Progenitor cell of endocrine pancreas (in vitro differentiated cells): ENCODE data around the gene B3GNT5. TPM values are rescaled to one million over a fixed set of nuclear protein-coding genes. Genes with fewer than 3 reads are reported as not detected.
"Not testable (repeated sequence)": the region's sequence is repeated elsewhere in the genome, so short reads cannot be mapped to it uniquely, and the experiment has no call there.

Experiments
- DNase-seq: peaks from one replicate; pipeline ENCODE4 v3.0.0; 2021; ENCODE audit warnings: low spot score; ENCODE audit not compliant: unreplicated experiment
- H3K27ac Mint-ChIP-seq: 2 replicates; pipeline ENCODE4 v1.8.0; 2021; ENCODE audit warnings: mild to moderate bottlenecking, moderate library complexity, mixed read lengths
- H3K27me3 Mint-ChIP-seq: 2 replicates; pipeline ENCODE4 v1.8.0; 2021; ENCODE audit warnings: mixed read lengths
- H3K36me3 Mint-ChIP-seq: 2 replicates; pipeline ENCODE4 v1.8.0; 2022; ENCODE audit warnings: mixed read lengths; ENCODE audit not compliant: insufficient read depth
- H3K4me1 Mint-ChIP-seq: 2 replicates; pipeline ENCODE4 v1.8.0; 2021; ENCODE audit warnings: low read depth, mixed read lengths
- H3K4me3 Mint-ChIP-seq: 2 replicates; pipeline ENCODE4 v1.8.0; 2021; ENCODE audit warnings: low read depth, mild to moderate bottlenecking, moderate library complexity, mixed read lengths
- H3K9me3 Mint-ChIP-seq: 2 replicates; pipeline ENCODE4 v1.8.0; 2021; ENCODE audit warnings: low read depth, mixed read lengths
- total RNA-seq: library from RNA; stranded (reverse); gene quantifications from 2 replicates; pipeline ENCODE4 v1.2.1, GENCODE V29; 2021
- TF ChIP-seq, protein P1 (sequence below): fragments of 200-600 bp; sonication (generic); IDR thresholded peaks from one replicate; pipeline ENCODE4 v1.5.0; 2021; ENCODE audit warnings: antibody characterized with exemption, mild to moderate bottlenecking; ENCODE audit not compliant: unreplicated experiment

The B3GNT5 gene
- total RNA-seq, 1 donor from 2014 or later, result 26.7 TPM

DNA sequence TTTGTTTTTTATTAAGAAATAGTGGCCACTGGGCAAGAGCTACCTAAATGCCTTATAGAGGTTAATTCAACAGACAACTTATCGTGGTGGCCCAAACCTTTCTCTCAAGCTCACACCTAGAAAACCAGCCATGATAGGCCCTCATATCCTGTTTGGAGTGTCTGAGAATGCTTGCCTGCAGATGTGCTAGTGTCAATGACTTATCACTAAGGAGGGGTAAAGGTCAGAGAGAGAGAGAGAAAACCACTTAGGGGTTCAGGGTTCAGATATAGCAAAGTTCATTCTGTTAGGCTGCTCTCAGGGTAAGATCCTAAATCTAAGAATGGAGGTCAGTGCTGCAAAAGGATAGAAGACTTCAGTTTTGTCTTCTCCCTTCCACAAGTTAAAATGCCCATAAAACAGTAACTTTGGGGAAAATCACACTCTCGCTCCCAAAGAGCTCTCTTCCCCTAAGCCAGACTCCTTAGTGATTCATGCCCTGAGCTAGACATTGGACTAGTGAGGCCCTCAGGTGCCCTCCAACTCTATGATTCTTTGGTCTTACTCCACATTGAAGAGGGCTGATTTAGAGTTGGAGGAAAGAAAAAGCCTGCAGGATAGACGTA, 30.3 kb upstream of the B3GNT5 start:
- H3K36me3 Mint-ChIP-seq, result no peaks in the 10 kb centered on the region
- H3K4me1 Mint-ChIP-seq, result no peaks in the 10 kb centered on the region
- H3K27ac Mint-ChIP-seq, result no peak overlapping the region
- DNase-seq, result no peak
- H3K9me3 Mint-ChIP-seq, result no peaks in the 10 kb centered on the region
- H3K27me3 Mint-ChIP-seq, result no peaks in the 10 kb centered on the region
- TF ChIP-seq, protein P1, sequence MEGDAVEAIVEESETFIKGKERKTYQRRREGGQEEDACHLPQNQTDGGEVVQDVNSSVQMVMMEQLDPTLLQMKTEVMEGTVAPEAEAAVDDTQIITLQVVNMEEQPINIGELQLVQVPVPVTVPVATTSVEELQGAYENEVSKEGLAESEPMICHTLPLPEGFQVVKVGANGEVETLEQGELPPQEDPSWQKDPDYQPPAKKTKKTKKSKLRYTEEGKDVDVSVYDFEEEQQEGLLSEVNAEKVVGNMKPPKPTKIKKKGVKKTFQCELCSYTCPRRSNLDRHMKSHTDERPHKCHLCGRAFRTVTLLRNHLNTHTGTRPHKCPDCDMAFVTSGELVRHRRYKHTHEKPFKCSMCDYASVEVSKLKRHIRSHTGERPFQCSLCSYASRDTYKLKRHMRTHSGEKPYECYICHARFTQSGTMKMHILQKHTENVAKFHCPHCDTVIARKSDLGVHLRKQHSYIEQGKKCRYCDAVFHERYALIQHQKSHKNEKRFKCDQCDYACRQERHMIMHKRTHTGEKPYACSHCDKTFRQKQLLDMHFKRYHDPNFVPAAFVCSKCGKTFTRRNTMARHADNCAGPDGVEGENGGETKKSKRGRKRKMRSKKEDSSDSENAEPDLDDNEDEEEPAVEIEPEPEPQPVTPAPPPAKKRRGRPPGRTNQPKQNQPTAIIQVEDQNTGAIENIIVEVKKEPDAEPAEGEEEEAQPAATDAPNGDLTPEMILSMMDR, result no peak
- H3K4me3 Mint-ChIP-seq, result no peak overlapping the region

DNA sequence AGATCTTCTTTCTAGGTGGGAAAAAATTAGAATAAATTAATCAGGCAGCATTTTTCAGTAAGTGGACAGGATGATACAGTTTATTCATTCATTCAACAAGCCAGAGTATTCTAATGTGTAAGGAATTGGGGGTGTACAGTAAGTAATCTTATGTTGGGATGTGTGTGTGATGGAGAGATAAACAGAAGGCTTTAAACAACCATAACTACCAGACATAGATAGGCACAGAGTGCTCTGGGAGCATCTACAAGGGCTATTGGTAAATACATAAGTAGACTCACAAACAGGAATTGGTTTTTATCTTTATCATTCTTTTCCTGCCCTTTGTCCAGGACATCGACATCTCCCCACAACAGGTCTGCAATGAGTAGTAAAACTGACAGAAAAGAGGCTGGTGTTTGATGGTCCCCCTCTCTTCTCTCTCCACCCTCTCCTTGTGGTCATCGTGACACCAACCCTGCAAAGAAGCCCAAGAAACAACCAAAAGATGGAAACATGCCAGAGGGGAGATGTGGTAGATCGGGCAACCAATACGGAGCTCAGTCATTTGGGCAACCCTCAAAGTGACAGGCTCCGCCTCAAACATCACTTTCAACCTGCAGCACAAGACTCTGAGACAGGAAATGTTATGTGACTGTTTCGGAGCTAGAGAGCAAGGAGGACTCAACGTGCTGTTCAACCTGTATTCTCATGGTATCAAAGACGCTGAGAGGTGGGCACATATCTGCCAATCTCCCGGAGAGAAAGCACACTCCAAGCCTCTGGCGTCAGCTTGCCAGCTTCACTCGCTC, 28.7 kb upstream of the B3GNT5 start:
- Mint-ChIP-seq H3K4me3 (no peak overlapping the region), H3K9me3 (no peaks in the 10 kb centered on the region), H3K27ac (no peak overlapping the region), H3K36me3 (no peaks in the 10 kb centered on the region), H3K27me3 (no peaks in the 10 kb centered on the region), H3K4me1 (no peaks in the 10 kb centered on the region)
- no peak for DNase-seq
- TF ChIP-seq, protein P1, result no peak

DNA sequence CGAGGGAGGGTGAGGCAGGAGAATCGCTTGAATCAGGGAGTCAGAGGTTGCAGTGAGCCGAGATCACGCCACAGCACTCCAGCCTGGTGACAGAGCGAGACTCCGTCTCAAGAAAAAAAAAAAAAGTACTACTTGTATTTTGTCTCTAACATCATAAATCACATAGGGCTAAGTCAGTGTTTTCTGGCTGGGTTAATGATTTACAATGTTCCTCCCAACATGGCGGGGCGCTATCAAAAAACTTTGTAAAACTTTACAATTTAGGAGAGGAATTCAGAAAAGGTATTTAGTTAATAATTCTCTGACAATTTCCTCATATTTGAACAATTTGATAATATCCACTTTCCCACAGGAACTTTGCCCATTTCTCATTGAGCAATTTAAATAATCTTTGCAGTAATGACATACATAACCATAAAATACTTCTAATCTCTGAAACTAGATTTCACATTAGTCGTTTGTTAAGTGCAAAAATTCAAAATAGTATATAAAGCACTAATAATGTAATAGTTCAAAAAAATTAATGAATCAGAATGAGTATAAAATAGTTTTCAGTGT, 26.6 kb upstream of the B3GNT5 start:
- no peak overlapping the region for H3K27ac Mint-ChIP-seq

DNA sequence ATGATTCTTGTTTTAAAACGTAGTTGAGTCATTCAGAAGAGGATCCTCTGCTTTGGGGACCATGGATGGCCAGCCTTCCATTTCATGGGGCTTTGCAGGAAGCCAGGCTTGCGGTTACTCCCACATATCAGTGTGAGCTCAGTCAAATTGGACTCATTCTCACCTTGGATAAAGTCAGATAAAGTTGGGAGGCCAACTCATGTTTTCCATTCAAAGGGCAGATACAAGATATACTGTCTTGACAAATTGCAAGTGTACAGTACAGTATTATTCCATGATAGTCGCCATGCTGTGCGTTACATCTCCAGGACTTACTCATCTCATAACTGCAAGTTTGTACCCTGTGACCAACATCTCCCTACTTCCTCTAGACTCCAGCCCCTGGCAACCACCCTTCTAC, 25.5 kb upstream of the B3GNT5 start:
- no peak for DNase-seq
- Mint-ChIP-seq H3K27ac (no peak overlapping the region), H3K4me3 (no peak overlapping the region), H3K36me3 (no peaks in the 10 kb centered on the region), H3K4me1 (no peaks in the 10 kb centered on the region), H3K9me3 (no peaks in the 10 kb centered on the region), H3K27me3 (no peaks in the 10 kb centered on the region)
- TF ChIP-seq, protein P1, result no peak

More for the DNA sequence above, 26.6 kb upstream of the B3GNT5 start:
- H3K9me3 Mint-ChIP-seq, result no peaks in the 10 kb centered on the region
- no peak overlapping the region for H3K4me3 Mint-ChIP-seq
- no peaks in the 10 kb centered on the region for H3K36me3 Mint-ChIP-seq
- no peak for DNase-seq
- TF ChIP-seq, protein P1, result no peak
- H3K27me3 Mint-ChIP-seq, result no peaks in the 10 kb centered on the region
- no peaks in the 10 kb centered on the region for H3K4me1 Mint-ChIP-seq

DNA sequence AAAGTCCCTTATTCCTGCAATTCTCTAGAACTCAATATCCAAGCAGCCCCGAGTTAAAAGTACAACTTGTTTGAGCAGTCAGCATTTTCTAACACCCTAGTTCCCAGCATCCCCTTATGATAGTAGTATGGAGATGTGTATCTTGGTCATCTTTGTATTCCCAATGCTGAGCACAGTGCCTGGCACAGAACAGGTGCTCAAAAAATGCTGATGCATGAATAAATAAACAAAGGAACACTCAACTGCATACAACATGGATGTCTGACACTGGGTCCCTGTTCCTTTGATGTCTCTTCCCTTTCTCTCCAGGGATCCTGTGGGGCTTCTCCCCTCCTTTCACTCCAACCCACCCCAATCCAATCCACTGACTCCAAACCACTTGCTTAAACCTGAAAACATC, 23.9 kb upstream of the B3GNT5 start:
- no peak overlapping the region for H3K27ac Mint-ChIP-seq

DNA sequence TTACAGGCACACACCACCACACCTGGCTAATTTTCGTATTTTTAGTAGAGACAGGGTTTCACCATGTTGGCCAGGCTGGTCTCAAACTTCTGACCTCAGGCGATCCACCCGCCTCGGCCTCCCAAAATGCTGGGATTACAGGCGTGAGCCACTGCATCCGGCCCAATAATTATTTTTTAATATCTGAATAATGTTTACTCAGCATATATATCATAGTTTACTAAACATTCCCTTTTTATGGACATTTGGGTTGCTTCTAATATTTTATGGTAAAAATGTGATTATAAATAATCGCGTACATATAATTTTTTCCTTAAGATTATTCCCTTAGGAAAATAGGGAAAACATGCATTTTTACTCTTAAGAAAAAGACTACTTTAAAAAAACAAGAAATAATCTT, 22.8 kb upstream of the B3GNT5 start:
- H3K27me3 Mint-ChIP-seq, H3K27ac Mint-ChIP-seq, H3K4me3 Mint-ChIP-seq, DNase-seq, H3K4me1 Mint-ChIP-seq, H3K9me3 Mint-ChIP-seq, H3K36me3 Mint-ChIP-seq: not testable (repeated sequence)

More for the DNA sequence above, 23.9 kb upstream of the B3GNT5 start:
- H3K4me1 Mint-ChIP-seq, result no peaks in the 10 kb centered on the region
- no peaks in the 10 kb centered on the region for H3K36me3 Mint-ChIP-seq
- H3K9me3 Mint-ChIP-seq, result no peaks in the 10 kb centered on the region
- no peak overlapping the region for H3K4me3 Mint-ChIP-seq
- no peak for DNase-seq
- no peaks in the 10 kb centered on the region for H3K27me3 Mint-ChIP-seq
- TF ChIP-seq, protein P1, result no peak
